K562 (cell line): ENCODE results near the gene CEMIP. TPM values are rescaled to one million over a fixed set of nuclear protein-coding genes. Genes with fewer than 3 reads are reported as not detected.

Experiments
- ATAC-seq: fragments of 200-7000 bp; cut with Tn5 transposase; 3 replicates; pipeline ENCODE4 v1.9.1; 2020; ENCODE audit warnings: moderate library complexity
- BruUV-seq: library from RNA; stranded (reverse); fragments of 400-500 nt; replicated peaks from 2 replicates; lab custom pipeline; 2021; lab: Mats Ljungman, UMichigan
- CTCF ChIA-PET: fragments of 300-600 bp; formaldehyde crosslinking; extraction: SDS; loops from one replicate; lab custom pipeline; 2021; ENCODE audit warnings: low intra/inter-chr PET ratio; lab: Yijun Ruan, JAX
- POLR2A ChIA-PET: fragments of 300-600, 350-650 bp; sonication (Branson Sonifier 250); formaldehyde crosslinking; extraction: SDS; loops from one replicate; lab custom pipeline; 2021; ENCODE audit warnings: antibody characterized with exemption, inconsistent platforms; lab: Yijun Ruan, JAX
- DNase-seq, 4 experiments: peaks; one replicate each; pipeline versions ENCODE4 v3.0.0 to v3.0.0-alpha.2; 2011 to 2018; ENCODE audit warnings: low spot score in 3 of 4, mixed read lengths in 3 of 4; ENCODE audit errors: extremely low read depth in 1 of 4
- FAIRE-seq: peaks from 2 replicates; lab custom pipeline; 2011; peaks lifted over from hg19 to GRCh38; lab: Jason Lieb, UNC
- H2AFZ ChIP-seq: 2 replicates; pipeline ENCODE4 v1.6.0; 2011; ENCODE audit warnings: low read depth, low read length, control low read depth, inconsistent platforms
- H3K27ac ChIP-seq: fragments of 200-600 bp; 3 replicates; pipeline ENCODE4 v1.8.0; 2011; ENCODE audit warnings: low read depth, mild to moderate bottlenecking, control low read depth, inconsistent platforms, low read length, moderate library complexity, mixed read lengths; ENCODE audit errors: extremely low read depth
- H3K27me3 ChIP-seq, 2 experiments: fragments of 300-600 bp in 1 of 2; 2 replicates in 1 of 2; 3 replicates in 1 of 2; pipeline versions ENCODE4 v1.6.0 to v1.8.0; 2011; ENCODE audit warnings: inconsistent platforms in 2 of 2, low read length in 2 of 2, mild to moderate bottlenecking in 1 of 2, mixed read lengths in 1 of 2, moderate library complexity in 1 of 2; ENCODE audit not compliant: control insufficient read depth in 2 of 2, insufficient read depth in 2 of 2
- H3K36me3 ChIP-seq: fragments of 300-600 bp; 3 replicates; pipeline ENCODE4 v1.8.0; 2011; ENCODE audit warnings: mild to moderate bottlenecking, low read length, inconsistent platforms; ENCODE audit not compliant: control insufficient read depth, insufficient read depth
- H3K4me1 ChIP-seq, 2 experiments: fragments of 200-600 bp in 1 of 2; replicated peaks in 1 of 2; 2 replicates in 1 of 2; 3 replicates in 1 of 2; pipeline versions ENCODE4 v1.5.1 to v1.8.0; 2011; ENCODE audit warnings: inconsistent platforms in 2 of 2, low read length in 2 of 2, mild to moderate bottlenecking in 1 of 2, mixed read lengths in 1 of 2, moderate library complexity in 1 of 2; ENCODE audit not compliant: control insufficient read depth in 2 of 2, insufficient read depth in 2 of 2
- H3K4me2 ChIP-seq: 2 replicates; pipeline ENCODE4 v1.6.1; 2011; ENCODE audit warnings: low read length, control low read depth, inconsistent platforms, mixed read lengths; ENCODE audit not compliant: insufficient read depth
- H3K4me3 ChIP-seq: fragments of 200-600 bp; sonication (generic), shearing (Covaris generic); 2 replicates; pipeline ENCODE4 v1.5.1; 2016; ENCODE audit warnings: control low read depth, inconsistent platforms
- H3K79me2 ChIP-seq: fragments of 200-600 bp; 3 replicates; pipeline ENCODE4 v1.8.0; 2011; ENCODE audit warnings: low read length, inconsistent platforms; ENCODE audit not compliant: control insufficient read depth, insufficient read depth
- H3K9ac ChIP-seq, 2 experiments: 2 replicates each; pipeline versions ENCODE4 v1.6.0 to v1.6.1; 2011; ENCODE audit warnings: low read depth in 2 of 2, low read length in 2 of 2, control low read depth in 1 of 2, inconsistent platforms in 1 of 2, mild to moderate bottlenecking in 1 of 2, mixed read lengths in 1 of 2; ENCODE audit not compliant: insufficient read depth in 1 of 2
- H3K9me1 ChIP-seq: one replicate; pipeline ENCODE4 v1.6.0; 2011; ENCODE audit warnings: inconsistent platforms, mild to moderate bottlenecking, low read length, moderate library complexity; ENCODE audit not compliant: control insufficient read depth, insufficient read depth
- H3K9me3 ChIP-seq: replicated peaks from 2 replicates; pipeline ENCODE4 v1.5.1; 2011; ENCODE audit warnings: low read depth, low read length, inconsistent platforms; ENCODE audit not compliant: control insufficient read depth, insufficient read depth
- H4K20me1 ChIP-seq: replicated peaks from 2 replicates; pipeline ENCODE4 v1.6.1; 2011; ENCODE audit warnings: low read length, inconsistent platforms, mixed read lengths; ENCODE audit not compliant: control insufficient read depth, insufficient read depth
- L3MBTL2 ChIP-seq: fragments of 450-650 bp; IDR thresholded peaks from 2 replicates; pipeline ENCODE4 v1.6.1; 2016; ENCODE audit warnings: mild to moderate bottlenecking, moderate library complexity
- MCM3 ChIP-seq: fragments of 450-650 bp; IDR thresholded peaks from 2 replicates; pipeline ENCODE4 v1.6.1; 2016
- MECOM ChIP-seq: fragments of 250-450 bp; sonication (Bioruptor Pico); IDR thresholded peaks from 2 replicates; pipeline ENCODE4 v1.8.0; 2022; ENCODE audit warnings: inconsistent platforms
- NCOA1 ChIP-seq: fragments of 450-650 bp; IDR thresholded peaks from 2 replicates; pipeline ENCODE4 v1.6.1; 2016; ENCODE audit warnings: low read depth
- NONO ChIP-seq, 2 experiments: fragments of 200-400 bp in 1 of 2; fragments of 450-650 bp in 1 of 2; formaldehyde crosslinking in 1 of 2; IDR thresholded peaks; 2 replicates each; pipeline ENCODE4 v1.6.1; 2017; ENCODE audit warnings: low read depth in 2 of 2, mild to moderate bottlenecking in 2 of 2, moderate library complexity in 2 of 2, low read length in 1 of 2
- PCBP1 ChIP-seq: fragments of 200-400 bp; formaldehyde crosslinking; IDR thresholded peaks from 2 replicates; pipeline ENCODE4 v1.6.1; 2018; ENCODE audit warnings: mild to moderate bottlenecking, low read depth, low read length; ENCODE audit not compliant: poor library complexity, severe bottlenecking
- TAF1 ChIP-seq: IDR thresholded peaks from 2 replicates; pipeline ENCODE4 v1.6.1; 2011; ENCODE audit warnings: mild to moderate bottlenecking, low read length, moderate library complexity; ENCODE audit not compliant: insufficient read depth, control insufficient read depth, severe bottlenecking; ENCODE audit errors: extremely low read depth
- TCFL5 ChIP-seq: fragments of 250-450 bp; sonication (Bioruptor Pico); conservative IDR thresholded peaks from 2 replicates; pipeline ENCODE4 v1.6.1; 2021; ENCODE audit warnings: mild to moderate bottlenecking, moderate library complexity, matching md5 sums
- THRB ChIP-seq: fragments of 450-650 bp; formaldehyde crosslinking; conservative IDR thresholded peaks from 2 replicates; pipeline ENCODE4 v1.4.0; 2022; ENCODE audit warnings: mild to moderate bottlenecking, missing genetic modification characterization
- VEZF1 ChIP-seq: fragments of 200-800 bp; sonication (Bioruptor generic); IDR thresholded peaks from 2 replicates; pipeline ENCODE4 v1.6.1; 2017; ENCODE audit warnings: missing genetic modification characterization, missing compliant biosample characterization
- ZFP91 ChIP-seq: sonication (generic); formaldehyde crosslinking; IDR thresholded peaks from 2 replicates; pipeline ENCODE4 v1.8.0; 2022; ENCODE audit warnings: mild to moderate bottlenecking, missing genetic modification reagents
- ZHX1 ChIP-seq: fragments of 150-350 bp; conservative IDR thresholded peaks from 2 replicates; pipeline ENCODE4 v1.6.1; 2014; ENCODE audit warnings: low read length
- ZNF232 ChIP-seq: sonication (generic); formaldehyde crosslinking; IDR thresholded peaks from 2 replicates; pipeline ENCODE4 v1.8.0; 2022; ENCODE audit warnings: mild to moderate bottlenecking, missing genetic modification reagents
- ZNF586 ChIP-seq: fragments of 450-650 bp; formaldehyde crosslinking; conservative IDR thresholded peaks from 2 replicates; pipeline ENCODE4 v1.4.0; 2020; ENCODE audit warnings: mild to moderate bottlenecking, moderate library complexity
- WGBS: fragments of 100-300 bp; shearing (Covaris generic); methylation state at CpG from one replicate; pipeline ENCODE4 v1.1.6; 2016; ENCODE audit warnings: low coverage, mixed read lengths; ENCODE audit not compliant: insufficient coverage; ENCODE audit errors: missing lambda C conversion rate; 5-methylcytosine and 5-hydroxymethylcytosine counted together
- in situ Hi-C: fragments of 300-500 bp; cut with MboI; formaldehyde crosslinking; loops from 4 replicates; pipeline ENCODE4 v1.15.0; 2018; ENCODE audit warnings: inconsistent platforms, mixed read lengths
- intact Hi-C: fragments of 100-400 bp; cut with micrococcal nuclease; formaldehyde crosslinking; loops from 2 replicates; pipeline ENCODE4 v1.14.2; 2022
- polyA plus RNA-seq, 8 experiments: library from polyadenylated mRNA; depleted of rRNA in 4 of 8; stranded (reverse) in 5 of 8; unstranded in 3 of 8; fragments of >200 nt; fragmentation: Nextera tagmentation in 2 of 8; fragmentation: Illumina TruSeq in 1 of 8; extraction: Ambion mirVana in 2 of 8; extraction: Trizol in 1 of 8; gene quantifications; 2 replicates each; pipeline versions ENCODE4 v1.2.1 to v1.2.3, GENCODE V29; 2011 to 2014; ENCODE audit warnings: inconsistent platforms in 1 of 8, missing spikeins in 1 of 8
- total RNA-seq, 7 experiments: library from RNA; depleted of rRNA in 6 of 7; stranded (reverse); fragments of >200 nt in 6 of 7; fragmentation: Illumina TruSeq in 2 of 7; extraction: Trizol in 2 of 7; gene quantifications; 2 replicates each; pipeline versions ENCODE4 v1.2.1 to v1.2.3, GENCODE V29; 2011 to 2021; ENCODE audit warnings: low replicate concordance in 1 of 7

CEMIP gene
- total and polyA plus RNA-seq, 9 of the 15 experiments (the other 6 are each of a cell fraction or from before 2014, with no cell fraction given), result 0.33 TPM; not detected in 8

GRCh38 chr15:80822676-80823075, 43.5 kb downstream of the CEMIP start (continued):
- TF ChIP-seq VEZF1 (CRISPR knock-in tag) (no peak), PCBP1 (no peak), TCFL5 (CRISPR knock-in tag) (no peak), ZFP91 (no peak)
- TF ChIP-seq, all 486 proteins: peak for 0

- Histone ChIP-seq H2AFZ (no peak overlapping the region), H3K9ac (no peak overlapping the region), H3K9me1 (no peaks in the 10 kb centered on the region), H4K20me1 (no peaks in the 10 kb centered on the region), H3K27ac (no peak overlapping the region), H3K79me2 (no peaks in the 10 kb centered on the region), H3K9me3 (no peaks in the 10 kb centered on the region), H3K27me3 (no peaks in the 10 kb centered on the region; a peak in 1 of 5 replicates), H3K4me1 (no peaks in the 10 kb centered on the region), H3K4me3 (no peak overlapping the region), H3K4me2 (no peak overlapping the region), H3K36me3 (no peaks in the 10 kb centered on the region)
- ChIA-PET CTCF (no interaction called here), POLR2A (interaction anchor here (0.7 kb wide), 1 partner anchor 43 kb away, joined by 3 read pairs; no protein-coding TSS in a partner anchor)
- BruUV-seq, result no TSS peak
- intact Hi-C loops, result no loop called here
- TF ChIP-seq L3MBTL2 (no peak), MCM3 (no peak), ZNF232 (CRISPR knock-in tag) (no peak), TAF1 (no peak), MECOM (no peak), NONO (IDR thresholded peaks at IDR 0.05; ENCODE audit: low read depth in 2 of 2, low read length in 1 of 2) (no peak), NCOA1 (no peak), ZNF586 (no peak), ZHX1 (no peak), THRB (CRISPR knock-in tag) (no peak)
- in situ Hi-C loops, result no loop called here
- DNase-seq, result no peak
- no peak for FAIRE-seq
- WGBS, result under 1% methylated on average over 6 of the region's 6 CpGs
- no peak for ATAC-seq
These were observed 44.0 kb downstream of the CEMIP start for GRCh38 chr15:80823120-80823519.
